ENCODE results near the gene DPT.

The DPT gene

DNA sequence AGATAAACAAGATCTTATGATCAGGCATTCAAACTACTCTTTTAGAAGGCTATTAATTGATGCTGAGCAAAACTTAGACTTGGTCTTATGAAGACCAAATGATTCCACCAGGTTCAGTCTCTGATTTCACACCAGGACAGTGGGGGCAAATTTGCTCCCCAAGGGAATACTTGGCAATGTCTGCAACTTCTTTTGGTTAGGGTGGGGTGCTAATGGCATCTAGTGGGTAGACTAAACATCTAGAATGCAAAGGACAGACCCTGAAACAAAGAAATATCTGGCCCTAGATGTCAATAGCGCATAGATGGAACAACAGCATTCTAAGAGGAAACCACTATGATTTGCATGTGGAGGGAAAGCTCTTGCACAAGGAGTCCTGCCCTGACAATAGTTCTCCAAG, 30.6 kb downstream of the DPT start:
- DNase-seq (ENCODE audit: low read depth), result no peak

DNA sequence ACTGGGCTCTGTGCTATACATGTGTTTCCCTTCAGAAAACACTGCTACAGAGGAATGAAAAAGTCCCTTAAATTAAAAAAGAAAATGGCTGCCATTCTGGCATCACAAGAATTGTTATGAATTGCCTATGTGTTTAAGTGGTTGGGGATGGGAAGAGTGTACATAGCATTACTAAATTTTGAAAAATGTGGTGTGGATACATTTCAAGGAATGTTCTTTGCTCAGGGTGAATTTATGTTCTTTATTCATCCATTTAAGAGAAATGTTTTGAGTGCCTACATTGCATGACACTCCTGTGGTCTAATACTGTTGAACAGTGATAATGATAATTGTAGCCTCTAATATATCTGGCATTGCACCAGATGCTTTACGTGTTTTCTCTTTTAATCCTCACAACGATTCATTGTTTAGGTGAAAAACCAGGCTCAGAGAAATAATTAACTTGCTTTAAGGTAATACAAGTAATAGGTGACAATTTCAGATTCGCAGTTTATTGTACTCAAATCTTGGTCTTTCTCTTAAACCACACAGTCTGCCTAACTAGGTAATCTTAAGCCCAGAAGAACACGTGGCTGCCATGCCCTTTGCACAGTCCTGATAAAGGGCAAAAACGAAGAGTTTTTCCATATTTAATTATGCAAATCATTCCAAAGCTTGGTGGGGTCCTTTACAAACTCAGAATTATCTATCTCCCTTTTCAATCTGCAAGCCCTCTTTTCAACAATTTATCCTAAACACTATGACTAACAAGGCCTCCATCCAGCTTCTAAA, 31.5 kb downstream of the DPT start:
- no peak for DNase-seq (ENCODE audit: low read depth)

DNA sequence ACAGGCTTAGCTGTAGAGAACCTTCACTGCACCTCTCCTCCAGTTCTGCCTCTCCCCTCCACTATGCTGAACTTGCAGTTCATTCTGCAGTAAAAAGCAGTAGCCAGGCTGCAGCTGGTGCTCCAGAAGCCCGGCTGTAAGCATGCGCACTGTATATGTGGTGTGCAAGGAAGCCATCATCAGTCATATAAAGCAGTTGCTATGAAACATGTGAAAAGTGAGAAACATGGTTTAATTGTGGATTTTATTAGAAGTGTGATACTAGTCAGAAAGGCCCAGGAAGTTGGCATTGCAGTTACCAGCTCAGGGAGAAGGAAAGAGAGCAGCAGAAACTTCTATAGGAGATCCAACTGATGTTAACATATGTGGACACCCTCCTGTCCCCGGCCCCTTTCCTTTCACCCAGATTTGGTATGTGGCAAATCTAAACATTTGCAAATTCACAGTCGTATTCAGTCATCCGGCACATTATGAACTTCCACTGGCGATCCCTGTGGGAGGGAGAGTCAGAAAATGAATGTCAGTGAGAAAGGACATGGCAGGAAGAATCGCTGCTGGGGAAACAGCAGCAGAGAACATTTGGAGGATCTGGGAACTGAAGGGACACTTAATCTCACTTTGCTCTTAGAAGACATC, 32.8 kb downstream of the DPT start:
- no peak for DNase-seq (ENCODE audit: low read depth)

DNA sequence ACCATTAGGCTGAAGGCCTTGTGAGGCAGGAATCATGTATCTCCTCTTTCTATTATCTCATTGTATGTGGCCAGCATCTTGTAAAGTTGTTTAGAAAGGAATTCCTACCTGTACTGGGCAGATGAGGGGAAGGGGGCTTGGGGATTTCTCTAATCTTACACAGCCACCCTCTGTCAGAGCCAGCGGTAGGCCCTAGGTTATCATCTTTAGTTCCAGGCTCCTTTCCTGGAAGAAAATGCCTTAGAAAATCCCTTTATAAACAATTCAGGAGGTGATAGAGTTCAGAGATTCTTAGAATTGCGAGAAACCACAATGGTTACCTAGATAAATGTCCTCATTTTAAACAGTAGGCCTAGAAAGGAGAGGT, 35.2 kb downstream of the DPT start:
- DNase-seq (ENCODE audit: low read depth), result no peak

DNA sequence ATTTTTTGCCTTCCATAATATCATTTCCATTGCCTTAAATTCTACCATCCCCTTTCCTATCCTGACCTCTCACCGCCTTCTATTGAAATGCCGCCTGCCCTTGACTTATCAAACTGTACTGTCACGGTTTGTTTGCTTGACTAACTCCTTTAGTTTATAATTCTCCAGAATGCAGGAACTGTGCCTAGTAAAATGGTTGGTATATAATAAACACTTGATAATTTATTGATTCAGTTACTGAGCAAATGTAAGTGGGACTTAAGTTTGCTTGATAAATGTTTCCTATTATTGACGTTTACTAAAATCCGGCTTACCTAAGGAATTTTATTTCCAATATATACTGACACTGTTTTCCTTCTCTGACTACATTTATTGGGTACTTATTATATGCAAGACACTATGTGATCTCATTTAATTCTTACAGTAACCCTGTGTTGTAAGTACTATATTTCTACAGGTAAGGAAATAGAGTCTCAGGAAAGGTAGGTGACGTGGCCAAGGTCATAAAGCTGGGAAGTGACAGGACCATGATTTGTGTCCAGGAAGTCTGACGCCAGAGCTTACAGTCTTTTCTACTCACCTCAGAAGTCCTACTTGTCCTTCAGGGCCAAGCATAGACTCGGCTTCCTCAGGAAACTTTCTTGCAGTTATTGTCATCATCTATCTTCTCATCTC, 35.7 kb downstream of the DPT start:
- no peak for DNase-seq (ENCODE audit: low read depth)

DNA sequence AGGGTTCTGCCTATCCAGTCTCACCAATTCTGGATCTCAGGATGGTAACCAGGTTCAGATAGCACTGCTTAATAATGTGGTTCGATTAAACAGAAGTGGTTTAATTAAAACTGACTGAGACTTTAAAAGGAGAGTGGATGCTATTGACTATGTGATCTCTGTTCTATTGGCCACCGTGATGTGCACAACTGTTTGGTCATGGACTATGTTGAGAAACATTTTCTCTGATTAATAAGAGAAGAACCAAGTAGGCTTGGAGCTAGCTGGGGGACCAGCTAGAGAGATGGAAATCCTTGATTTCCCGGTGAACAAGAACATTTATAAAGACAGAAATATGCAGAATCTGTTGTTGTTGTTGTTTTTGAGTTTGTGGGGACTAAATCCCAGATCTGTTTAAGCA, 36.5 kb downstream of the DPT start:
- DNase-seq (ENCODE audit: low read depth), result no peak

DNA sequence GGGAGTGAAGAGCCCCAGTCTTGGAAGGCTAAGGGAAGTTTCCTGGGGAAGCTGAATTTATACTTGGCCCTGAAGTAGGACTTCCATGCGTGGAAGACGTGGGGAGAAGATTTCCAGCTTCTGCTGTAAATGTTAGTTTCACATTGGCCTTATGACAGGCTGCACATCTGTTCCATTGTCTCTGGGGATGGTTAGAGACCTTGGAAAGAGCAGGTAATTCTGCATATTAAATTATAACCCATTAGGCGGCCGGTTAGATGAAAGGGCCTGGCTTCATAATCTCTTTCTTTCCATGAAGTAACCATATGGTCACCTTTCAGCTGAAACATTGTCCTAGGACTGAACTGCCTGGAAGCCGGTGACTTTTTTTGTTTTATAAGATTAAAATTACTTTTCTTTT, 37.5 kb downstream of the DPT start:
- DNase-seq (ENCODE audit: low read depth), result no peak

DNA sequence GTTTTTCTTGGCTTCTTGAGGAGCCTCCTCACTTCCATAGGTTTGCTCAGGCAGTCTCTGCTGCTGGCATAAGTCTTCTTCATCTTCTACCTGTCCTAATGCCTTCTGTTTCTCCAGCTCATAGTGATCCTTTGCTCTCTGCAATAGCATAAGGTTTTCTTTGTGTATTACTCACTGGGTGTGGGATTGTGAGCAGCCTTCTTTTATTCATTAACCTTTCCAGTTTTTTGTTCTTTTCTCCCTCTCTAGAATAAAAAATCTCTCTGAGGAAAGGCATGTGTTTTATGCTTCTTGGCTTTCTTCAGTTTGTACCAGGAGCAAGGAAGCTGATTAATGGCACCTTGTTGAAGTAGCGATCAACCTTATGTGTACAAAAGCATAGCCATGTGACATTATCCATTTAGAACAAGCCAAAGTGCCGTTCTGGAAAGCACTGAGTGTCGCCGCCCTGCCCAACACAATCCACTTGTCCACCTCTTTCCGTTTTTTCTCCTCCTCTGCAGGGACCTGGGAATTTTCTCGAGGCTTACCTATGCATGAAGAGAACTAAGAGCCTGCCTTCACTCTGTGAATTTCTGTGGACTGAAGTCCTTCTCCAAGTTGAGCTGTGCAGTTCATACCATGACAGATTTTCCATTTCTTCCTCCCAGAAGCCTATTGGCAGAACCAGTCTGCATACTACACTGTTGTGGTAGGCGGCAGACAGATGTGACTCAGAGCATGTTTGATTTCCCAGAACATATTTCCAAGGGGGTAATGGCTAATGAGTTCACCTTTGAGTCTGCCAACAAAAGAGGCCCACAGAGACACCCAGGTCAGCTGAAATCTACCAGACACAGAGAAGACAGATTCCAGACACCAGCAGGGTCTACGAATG, 39.0 kb downstream of the DPT start:
- no peak for DNase-seq (ENCODE audit: low read depth)

DNA sequence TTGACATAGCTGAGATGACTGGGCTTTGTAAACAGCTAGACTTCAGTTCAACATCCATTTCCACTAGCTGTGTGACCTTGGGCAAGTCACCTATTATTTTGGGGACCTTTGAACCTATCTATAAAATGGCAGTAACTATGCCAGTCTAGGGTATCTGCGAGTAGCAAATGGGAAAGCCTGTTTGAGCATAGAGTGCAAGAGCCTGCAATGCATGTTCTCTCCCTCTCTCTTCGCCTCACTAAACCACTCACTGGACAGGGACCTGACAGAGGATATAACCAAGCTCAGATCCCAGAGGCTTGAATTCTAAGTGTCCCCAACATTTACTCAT, 39.7 kb downstream of the DPT start:
- no peak for DNase-seq (ENCODE audit: low read depth)

DNA sequence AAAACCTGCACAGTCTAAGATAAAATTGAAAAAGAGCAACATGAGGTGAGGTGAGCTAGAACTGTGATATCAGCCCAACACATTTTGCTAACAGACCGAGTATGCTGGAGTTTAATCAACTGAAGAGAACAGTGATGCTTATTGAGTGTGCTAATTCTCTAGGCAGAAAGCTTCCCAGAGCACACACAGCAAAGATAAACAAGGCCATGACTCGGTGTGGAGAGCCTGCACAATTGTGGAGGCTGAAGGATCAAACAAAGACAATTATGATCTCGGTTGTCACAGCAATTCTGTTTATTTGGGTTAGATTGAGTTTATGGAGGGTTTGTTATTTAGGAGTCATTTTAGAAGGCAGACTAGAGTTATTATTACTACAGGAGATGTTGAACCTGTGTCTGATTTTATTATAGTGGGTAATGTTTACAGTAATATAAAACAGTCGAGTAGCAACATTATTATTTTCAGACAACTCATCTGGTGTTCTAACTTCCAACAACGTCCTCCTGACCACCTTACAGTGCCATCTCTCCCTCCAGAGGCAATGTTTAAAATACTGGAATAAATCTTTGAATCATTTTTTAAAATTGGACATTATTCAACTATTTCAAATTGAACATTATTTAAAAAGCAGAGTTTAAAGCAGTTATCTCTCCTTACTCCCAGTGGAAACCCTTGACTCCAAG, 40.2 kb downstream of the DPT start:
- DNase-seq (ENCODE audit: low read depth), result no peak

DNA sequence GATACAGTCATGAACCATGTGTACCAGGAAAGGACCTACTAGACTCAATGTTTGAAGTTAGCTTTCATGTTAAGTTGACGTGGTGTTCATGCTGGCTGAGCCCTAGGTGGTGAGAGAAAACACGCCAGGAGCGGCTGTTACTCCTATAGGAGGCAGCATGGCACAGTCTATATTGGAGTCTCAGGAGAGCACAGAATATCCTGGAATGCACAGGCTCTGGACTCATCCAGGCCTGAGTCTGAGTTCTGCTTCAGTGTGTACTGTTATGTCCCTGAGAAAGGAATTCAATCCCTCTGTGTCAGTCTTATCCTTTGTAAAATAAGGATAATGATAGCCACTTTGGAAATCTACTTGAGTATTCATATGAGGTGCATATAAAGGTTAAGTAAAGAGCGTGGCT, 41.2 kb downstream of the DPT start:
- DNase-seq (ENCODE audit: low read depth), result no peak

DNA sequence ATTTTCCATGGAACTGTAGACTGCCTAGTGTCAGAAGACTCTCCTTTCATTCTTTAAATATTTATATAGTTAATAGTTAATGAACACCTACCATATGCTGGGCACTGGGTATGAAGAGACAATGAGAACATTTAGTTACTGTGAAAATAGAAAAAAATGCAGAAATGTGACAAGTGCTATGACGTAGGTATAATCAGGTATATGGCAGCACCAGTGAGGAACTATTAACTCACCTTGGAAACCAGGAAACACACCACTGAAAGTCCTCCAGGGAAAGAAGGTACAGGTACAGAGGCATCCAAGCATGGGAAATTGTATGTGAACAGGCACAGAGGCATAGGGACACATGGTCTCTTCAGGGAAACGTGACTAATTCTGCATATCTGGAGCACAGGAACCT, 42.3 kb downstream of the DPT start:
- no peak for DNase-seq (ENCODE audit: low read depth)

DNA sequence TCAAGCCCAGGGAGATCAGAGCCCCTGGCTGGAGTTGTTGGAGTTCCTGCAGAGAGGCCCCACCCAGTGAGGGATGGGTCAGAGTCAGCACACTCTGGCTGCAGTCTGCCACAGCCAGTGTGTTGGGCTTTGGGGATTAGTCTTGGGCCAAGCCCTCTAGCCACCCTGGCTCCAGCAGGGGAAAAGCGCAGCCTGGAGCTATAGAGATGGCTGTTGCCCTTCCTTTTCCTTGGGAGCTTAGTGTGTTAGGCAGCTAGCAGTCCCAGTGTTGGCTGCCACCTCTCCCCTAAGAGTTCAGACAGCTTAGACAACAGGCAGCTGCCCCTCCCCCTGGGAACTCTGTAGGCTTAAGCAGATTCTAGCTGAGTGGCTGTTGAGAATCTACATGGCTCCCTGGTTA, 45.1 kb downstream of the DPT start:
- DNase-seq (ENCODE audit: low read depth), result no peak

DNA sequence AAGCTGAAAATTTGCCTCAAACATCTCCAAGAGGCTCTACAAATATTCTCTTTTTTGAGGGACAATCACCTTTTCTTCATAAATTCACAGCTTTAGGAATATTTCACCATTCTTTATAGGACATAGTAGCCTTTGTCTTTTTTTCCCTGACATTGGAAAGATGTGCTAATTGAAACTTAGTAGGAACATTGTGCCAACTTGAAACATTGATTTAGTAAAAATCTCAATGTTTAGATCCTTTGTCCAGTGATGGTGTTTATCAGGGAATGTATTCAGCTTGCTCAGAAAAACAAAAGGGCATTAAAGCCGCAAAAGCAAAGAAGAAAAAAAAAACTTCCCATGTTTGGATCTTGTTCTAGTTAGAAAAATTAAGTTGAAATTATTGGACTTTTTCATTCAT, 52.1 kb downstream of the DPT start:
- DNase-seq (ENCODE audit: low read depth), result no peak

DNA sequence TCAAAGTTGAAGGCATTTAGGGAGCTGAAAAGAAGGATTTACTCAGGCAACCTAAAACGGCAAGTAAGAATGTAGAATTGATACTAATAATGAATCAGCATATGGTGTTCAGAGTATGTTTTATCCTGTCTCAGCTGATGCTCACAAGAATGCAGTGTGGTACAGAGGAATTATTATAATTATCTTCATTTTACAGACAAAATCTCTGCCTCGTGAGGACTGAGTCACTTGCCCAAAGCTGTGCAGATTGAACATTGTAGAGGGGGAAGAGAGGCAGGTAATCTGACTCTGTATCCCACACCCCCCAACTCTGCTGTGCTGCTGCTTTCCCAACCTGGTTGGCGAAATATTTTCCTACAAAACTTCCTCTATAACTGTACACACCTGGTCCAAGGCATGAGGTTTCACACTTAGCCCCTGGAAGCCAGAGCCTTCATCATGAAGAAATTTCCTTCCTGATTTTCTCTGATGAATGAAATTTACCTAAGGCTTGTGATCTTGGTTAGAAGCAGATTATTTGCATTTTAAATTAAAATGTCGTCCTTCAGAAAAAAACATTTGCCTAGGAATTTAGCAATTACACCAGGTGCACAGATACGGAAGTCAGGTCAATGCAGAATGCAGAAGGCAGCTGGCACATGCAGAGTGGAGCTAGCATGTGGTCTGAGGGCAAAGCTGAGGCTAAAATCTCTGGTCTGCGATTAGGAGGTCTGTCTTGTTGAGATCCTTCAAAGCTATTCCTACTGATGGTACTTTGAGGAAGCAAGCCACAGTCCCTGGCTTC, 52.8 kb downstream of the DPT start:
- no peak for DNase-seq (ENCODE audit: low read depth)

DNA sequence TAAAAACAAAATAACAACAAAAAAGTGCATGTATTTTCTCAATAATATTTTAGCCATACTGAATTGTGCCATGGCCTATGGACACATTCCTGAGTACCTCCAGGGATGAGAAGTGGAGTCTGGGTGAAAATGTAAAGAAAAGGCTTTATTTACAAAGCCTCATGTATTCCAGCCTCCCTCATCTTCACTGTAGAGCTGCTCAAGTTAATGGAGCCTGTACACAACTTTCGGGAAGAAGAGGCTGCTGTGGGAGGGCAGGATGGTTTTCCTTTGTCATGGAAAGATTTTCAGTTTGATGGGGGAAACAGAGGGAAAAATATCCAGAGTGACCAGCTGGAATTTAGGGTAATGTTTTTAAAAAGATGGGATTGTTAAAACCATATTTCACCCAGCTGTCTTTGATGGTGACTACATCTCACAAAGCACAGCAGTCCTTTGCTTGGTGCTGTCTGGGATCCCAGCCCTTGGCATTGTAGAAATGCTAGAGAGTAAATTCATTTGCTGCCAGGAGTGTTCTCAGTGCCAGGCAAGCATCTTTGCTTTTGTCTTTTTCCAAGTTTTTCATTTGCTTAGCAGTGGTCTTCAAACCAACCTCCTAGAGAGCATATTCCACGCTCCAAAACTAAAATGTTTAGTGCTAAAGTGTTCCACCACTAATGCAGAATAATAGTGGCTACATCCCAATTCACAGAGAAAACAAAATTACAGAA, 54.9 kb downstream of the DPT start:
- no peak for DNase-seq (ENCODE audit: low read depth)

DNA sequence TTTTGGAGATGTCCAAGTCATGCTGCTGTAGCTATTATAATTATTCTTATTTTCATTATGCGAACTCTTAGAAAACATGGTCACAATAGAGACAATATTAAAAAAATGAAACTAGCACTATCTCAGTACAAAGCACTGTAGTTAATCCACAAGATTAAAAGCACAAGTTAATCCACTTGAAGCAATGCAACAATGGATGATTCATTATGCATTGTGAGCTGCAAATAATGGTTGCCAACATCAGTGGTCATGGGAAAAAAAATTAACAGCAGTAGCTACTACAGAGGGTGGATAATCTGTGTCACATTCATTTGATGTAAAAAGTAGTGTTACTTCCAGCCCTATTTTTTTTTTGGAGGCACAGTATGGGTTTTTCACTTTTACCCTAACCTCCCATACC, 56.7 kb downstream of the DPT start:
- no peak for DNase-seq (ENCODE audit: low read depth)

DNA sequence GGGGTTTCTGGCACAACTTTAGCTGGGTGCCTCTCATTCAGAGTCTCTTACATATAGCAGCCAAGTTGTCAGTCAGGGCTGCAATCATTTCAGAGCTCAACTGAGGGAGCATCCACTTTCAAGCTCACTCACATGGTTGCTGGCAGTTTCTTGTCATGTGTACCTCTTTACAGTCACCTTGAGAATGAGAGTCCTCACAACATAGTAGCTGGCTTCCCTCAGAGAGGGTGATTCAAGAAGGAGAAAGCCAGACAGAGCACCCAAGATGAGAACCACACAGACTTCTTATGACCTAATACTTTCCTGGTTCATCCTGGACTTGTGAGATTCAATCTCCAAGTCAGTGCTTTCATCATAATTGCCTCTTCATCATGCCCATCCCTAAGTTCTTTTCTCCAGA, 57.2 kb downstream of the DPT start:
- no peak for DNase-seq (ENCODE audit: low read depth)

DNA sequence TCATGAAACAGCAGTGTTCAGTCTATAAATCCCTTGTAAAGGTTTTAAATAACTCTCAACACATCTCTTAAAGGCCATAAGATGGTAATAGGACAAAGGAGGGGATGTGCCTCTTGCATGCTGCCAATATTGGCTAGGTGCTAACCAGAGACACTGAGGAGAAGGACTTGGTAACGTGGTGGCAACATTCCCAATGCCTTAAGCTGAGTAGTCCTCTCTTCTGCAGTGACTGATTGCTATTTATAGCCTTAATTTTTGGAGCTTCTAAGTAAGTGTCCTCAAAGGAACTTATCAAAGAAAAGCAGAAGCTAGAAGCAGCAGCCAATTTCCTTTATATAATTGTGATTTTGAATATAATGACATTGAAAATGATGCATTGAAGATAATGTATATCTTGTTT, 63.0 kb downstream of the DPT start:
- no peak for DNase-seq (ENCODE audit: low read depth)

DNA sequence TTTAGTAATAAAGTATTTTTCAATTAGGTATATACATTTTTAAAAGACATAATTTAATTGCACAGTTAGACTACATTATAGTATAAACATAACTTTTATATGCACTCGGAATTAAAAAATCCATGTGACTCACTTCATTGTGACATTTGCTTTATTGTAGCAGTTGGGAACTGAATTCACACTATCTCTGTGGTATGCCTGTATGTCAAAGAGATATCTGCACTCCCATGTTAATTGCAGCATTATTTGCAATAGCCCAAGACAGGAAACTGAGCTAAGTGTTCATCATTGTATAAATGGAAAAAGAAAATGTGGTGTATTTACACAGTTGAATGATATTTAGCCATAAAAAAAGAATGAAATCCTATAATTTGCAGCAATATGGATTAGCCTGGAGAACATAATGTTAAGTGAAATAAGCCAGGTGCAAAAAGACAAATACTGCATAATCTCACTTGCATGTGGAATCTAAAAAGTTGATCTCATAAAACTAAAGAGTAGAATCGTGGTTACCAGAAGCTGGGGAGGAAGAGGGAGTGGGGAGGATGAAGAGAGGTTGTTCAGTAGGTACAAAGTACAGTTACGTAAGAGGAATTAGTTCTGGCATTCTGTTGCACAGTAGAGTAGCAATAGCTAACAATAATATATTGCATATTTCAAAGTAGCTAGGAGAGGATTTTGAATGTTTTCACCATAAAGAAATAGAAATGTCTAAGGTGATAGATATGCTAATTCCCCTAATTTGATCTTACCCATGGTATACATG, 64.8 kb downstream of the DPT start:
- no peak for DNase-seq (ENCODE audit: low read depth)
